SK-N-MC (cell line): Measurements from ENCODE around the gene FOXJ1.

Experiments used
- EZH2 ChIP-seq: fragments of 200-600 bp; sonication (generic); IDR thresholded peaks from one replicate; pipeline ENCODE4 v1.6.1; 2017; ENCODE audit warnings: antibody characterized with exemption
- FOXP2 ChIP-seq: optimal IDR thresholded peaks from 2 replicates; pipeline ENCODE3; 2011; ENCODE audit warnings: mild to moderate bottlenecking, moderate library complexity; ENCODE audit not compliant: insufficient read depth; ENCODE audit errors: extremely low read length, control extremely low read depth
- POLR2AphosphoS5 ChIP-seq: IDR thresholded peaks from 2 replicates; pipeline ENCODE4 v1.6.1; 2012; ENCODE audit warnings: mild to moderate bottlenecking, low read depth, low read length, borderline replicate concordance

DNA sequence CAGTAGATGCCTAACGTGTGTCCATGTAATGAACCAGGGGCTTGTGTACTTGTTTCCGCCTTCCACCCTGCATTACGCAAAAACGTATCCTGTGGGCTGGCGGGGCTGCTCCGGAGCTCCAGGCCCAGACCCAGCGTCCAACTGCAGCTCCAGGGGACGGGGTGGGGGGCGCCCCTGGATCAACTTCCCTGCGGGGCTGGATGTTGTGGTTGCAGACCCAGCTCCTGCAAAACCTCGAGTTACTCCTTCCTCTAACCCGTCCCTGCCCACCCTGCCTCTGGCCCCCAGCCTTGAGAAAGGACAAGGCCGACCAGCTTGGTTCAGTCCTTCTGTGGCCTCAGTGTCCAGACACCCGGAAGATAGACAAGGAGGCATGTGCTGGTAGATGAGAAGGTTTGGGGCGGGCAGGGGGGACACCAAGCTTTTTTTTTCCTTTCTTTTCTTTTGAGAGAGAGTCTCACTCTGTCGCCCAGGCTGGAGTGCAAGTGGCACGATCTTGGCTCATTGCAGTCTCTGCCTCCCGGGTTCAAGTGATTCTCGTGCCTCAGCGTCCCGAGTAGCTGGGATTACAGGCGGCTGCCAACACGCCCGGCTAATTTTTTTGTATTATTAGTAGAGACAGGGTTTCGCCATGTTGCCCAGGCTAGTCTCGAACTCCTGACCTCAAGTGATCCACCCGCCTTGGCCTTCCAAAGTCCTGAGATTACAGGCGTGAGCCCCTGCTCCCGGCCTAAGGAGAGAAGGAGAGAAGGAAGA, 36.7 kb downstream of the FOXJ1 start:
- TF ChIP-seq EZH2 (no peak), POLR2AphosphoS5 (no peak), FOXP2 (no peak)
